ENCODE data around the gene PRR12.

PRR12 gene

DNA sequence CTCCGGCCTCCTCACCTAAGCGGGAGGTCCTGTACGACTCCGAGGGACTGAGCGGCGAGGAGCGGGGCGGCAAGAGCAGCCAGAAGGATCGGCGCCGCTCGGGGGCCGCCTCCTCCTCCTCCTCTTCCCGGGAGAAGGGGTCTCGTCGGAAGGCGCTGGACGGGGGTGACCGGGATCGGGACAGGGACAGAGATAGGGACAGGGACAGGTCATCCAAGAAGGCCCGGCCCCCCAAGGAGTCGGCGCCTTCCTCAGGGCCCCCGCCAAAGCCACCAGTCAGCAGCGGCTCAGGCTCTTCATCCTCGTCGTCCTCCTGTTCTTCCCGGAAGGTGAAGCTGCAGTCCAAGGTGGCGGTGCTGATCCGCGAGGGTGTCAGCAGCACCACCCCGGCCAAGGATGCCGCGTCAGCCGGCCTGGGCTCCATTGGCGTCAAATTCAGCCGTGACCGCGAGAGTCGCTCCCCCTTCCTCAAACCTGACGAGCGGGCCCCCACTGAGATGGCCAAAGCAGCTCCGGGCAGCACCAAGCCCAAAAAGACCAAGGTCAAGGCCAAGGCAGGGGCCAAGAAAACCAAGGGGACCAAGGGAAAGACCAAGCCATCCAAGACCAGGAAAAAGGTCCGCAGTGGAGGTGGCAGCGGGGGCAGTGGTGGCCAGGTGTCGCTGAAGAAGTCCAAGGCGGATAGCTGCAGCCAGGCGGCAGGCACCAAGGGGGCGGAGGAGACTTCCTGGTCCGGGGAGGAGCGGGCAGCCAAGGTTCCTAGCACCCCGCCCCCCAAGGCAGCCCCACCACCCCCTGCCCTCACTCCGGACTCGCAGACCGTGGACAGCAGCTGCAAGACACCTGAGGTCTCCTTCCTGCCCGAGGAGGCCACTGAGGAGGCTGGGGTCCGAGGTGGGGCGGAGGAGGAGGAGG lies 61.8 kb downstream of the PRR12 start:
- TF ChIP-seq CTCF (IDR thresholded peaks at IDR 0.05; ENCODE audit: unreplicated experiment in 3 of 3), result no peak
- Mint-ChIP-seq H3K27me3 (ENCODE audit: low read depth) (peaks cover 3% of the 10 kb centered on the region), H3K4me1 (no peaks in the 10 kb centered on the region), H3K4me3 (no peak overlapping the region), H3K9me3 (no peaks in the 10 kb centered on the region), H3K27ac (no peak overlapping the region), H3K36me3 (ENCODE audit: low read depth) (peaks cover 45% of the 10 kb centered on the region)

DNA sequence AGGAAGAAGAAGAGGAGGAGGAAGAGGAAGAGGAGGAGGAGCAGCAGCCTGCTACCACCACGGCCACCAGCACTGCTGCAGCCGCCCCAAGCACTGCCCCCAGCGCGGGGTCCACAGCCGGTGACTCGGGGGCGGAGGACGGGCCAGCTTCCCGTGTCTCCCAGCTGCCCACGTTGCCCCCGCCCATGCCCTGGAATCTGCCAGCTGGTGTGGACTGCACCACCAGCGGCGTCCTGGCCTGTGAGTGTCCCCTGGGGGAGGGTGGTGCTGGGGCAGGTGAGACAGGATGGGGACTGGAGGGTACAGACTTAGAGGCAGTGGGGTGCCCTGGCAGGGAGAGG lies 62.5 kb downstream of the PRR12 start:
- Mint-ChIP-seq H3K36me3 (ENCODE audit: low read depth) (peaks cover 46% of the 10 kb centered on the region), H3K4me3 (no peak overlapping the region), H3K27me3 (ENCODE audit: low read depth) (peaks cover 3% of the 10 kb centered on the region), H3K4me1 (no peaks in the 10 kb centered on the region), H3K9me3 (no peaks in the 10 kb centered on the region), H3K27ac (no peak overlapping the region)
- no peak for TF ChIP-seq CTCF (IDR thresholded peaks at IDR 0.05; ENCODE audit: unreplicated experiment in 3 of 3)

- no peak for TF ChIP-seq CTCF (IDR thresholded peaks at IDR 0.05; ENCODE audit: unreplicated experiment in 3 of 3)
- Mint-ChIP-seq H3K36me3 (ENCODE audit: low read depth) (peaks cover 48% of the 10 kb centered on the region), H3K27ac (no peak overlapping the region), H3K4me3 (no peak overlapping the region), H3K9me3 (no peaks in the 10 kb centered on the region), H3K27me3 (ENCODE audit: low read depth) (peaks cover 3% of the 10 kb centered on the region), H3K4me1 (no peaks in the 10 kb centered on the region)
Observed at GRCh38 chr19:49654581-49654980, 63.6 kb downstream of the PRR12 start.

- peaks cover 54% of the 10 kb centered on the region for H3K36me3 Mint-ChIP-seq (ENCODE audit: low read depth)
- H3K4me3 Mint-ChIP-seq, result no peak overlapping the region
- H3K4me1 Mint-ChIP-seq, result no peaks in the 10 kb centered on the region
- no peak overlapping the region for H3K27ac Mint-ChIP-seq
- no peak for TF ChIP-seq CTCF (IDR thresholded peaks at IDR 0.05; ENCODE audit: unreplicated experiment in 3 of 3)
- peaks cover 3% of the 10 kb centered on the region for H3K27me3 Mint-ChIP-seq (ENCODE audit: low read depth)
- no peaks in the 10 kb centered on the region for H3K9me3 Mint-ChIP-seq
Observed at GRCh38 chr19:49655570-49656455, 64.8 kb downstream of the PRR12 start.

DNA sequence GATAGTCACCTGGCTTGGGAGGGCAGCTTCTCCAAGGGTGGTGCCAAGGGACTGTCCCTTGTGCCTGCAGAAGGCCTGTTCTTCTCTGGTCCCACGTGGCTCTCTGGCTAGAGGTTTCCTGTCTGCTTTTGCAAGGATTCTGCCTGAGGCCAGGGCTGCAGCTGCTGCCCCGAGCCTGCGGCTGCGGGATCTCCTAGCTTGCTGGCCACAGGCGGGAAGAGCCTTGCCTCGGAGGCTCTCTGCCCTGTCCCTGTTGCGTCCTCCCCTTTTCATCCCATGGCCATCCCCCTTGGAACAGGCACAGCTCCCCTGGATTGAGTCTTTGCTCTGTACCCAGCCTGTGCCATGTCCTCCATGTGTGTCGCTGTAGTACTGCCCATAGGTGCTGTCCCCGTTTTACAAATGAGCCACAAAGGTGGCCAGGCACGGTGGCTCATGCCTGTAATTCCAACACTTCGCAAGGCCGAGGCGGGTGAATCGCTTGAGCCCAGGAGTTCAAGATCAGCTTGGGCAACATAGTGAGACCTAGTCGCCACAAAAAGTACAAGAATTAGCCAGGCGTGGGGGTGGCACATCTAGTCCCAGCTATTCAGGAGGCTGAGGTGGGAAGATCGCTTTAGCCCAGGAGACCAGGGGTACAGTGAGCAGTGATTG lies 65.6 kb downstream of the PRR12 start:
- H3K9me3 Mint-ChIP-seq, result no peaks in the 10 kb centered on the region
- H3K36me3 Mint-ChIP-seq (ENCODE audit: low read depth), result peaks cover 55% of the 10 kb centered on the region
- H3K4me3 Mint-ChIP-seq, result no peak overlapping the region
- no peak for TF ChIP-seq CTCF (IDR thresholded peaks at IDR 0.05; ENCODE audit: unreplicated experiment in 3 of 3)
- H3K27ac Mint-ChIP-seq, result no peak overlapping the region
- H3K27me3 Mint-ChIP-seq (ENCODE audit: low read depth), result peaks cover 3% of the 10 kb centered on the region
- no peaks in the 10 kb centered on the region for H3K4me1 Mint-ChIP-seq
